Esophagus muscularis mucosa (tissue), 4 donors: ENCODE results near the gene PRKRIP1.

Source experiments
- CTCF ChIP-seq, 3 experiments: fragments of 200-600 bp in 2 of 3; fragments of 450-650 bp in 1 of 3; sonication (generic) in 2 of 3; IDR thresholded peaks; one replicate each; pipeline ENCODE4 v1.5.1; 2017 to 2019; ENCODE audit warnings: antibody characterized with exemption in 3 of 3, mild to moderate bottlenecking in 2 of 3, moderate library complexity in 1 of 3
- EP300 ChIP-seq: sonication (generic); formaldehyde crosslinking; IDR thresholded peaks from one replicate; pipeline ENCODE4 v1.6.1; 2017; ENCODE audit warnings: antibody characterized with exemption
- POLR2A ChIP-seq: fragments of 450-650 bp; IDR thresholded peaks from one replicate; pipeline ENCODE4 v1.6.1; 2017; ENCODE audit warnings: antibody characterized with exemption, moderate library complexity, mild to moderate bottlenecking, low read depth
- POLR2AphosphoS5 ChIP-seq, 2 donors: sonication (generic); formaldehyde crosslinking; IDR thresholded peaks; one replicate each; pipeline ENCODE4 v1.6.1; 2017; ENCODE audit warnings: antibody characterized with exemption in 2 of 2

- TF ChIP-seq POLR2A = no peak
- TF ChIP-seq CTCF (IDR thresholded peaks at IDR 0.05) = no peak
- TF ChIP-seq POLR2AphosphoS5 (IDR thresholded peaks at IDR 0.05) = no peak
- no peak for TF ChIP-seq EP300
Measured at GRCh38 chr7:102436118-102436517, 40.0 kb downstream of the PRKRIP1 start.
